Heart right ventricle (tissue), 16 donors: ENCODE measurements around the gene TEX48. TPM values are rescaled to one million over a fixed set of nuclear protein-coding genes. Genes with fewer than 3 reads are reported as not detected.

ENCODE experiments used
- ATAC-seq, 8 donors: fragments of 200-7000 bp; cut with Tn5 transposase; one replicate each; pipeline ENCODE4 v1.9.1; 2020; ENCODE audit warnings: mild to moderate bottlenecking in 8 of 8, moderate library complexity in 8 of 8, moderate number of reproducible peaks in 1 of 8
- DNase-seq, 2 donors: peaks; one replicate each; pipeline ENCODE4 v3.0.0-alpha.2; 2020
- H3K27ac ChIP-seq, 10 donors: fragments of 200-600 bp; sonication (generic) in 2 of 10; one replicate each; pipeline versions ENCODE4 v1.5.0 to v1.8.0; 2020 to 2022; ENCODE audit warnings: mild to moderate bottlenecking in 3 of 10
- H3K27me3 ChIP-seq, 7 donors: fragments of 200-600 bp; one replicate each; pipeline ENCODE4 v1.8.0; 2021 to 2022; ENCODE audit warnings: mild to moderate bottlenecking in 2 of 7
- H3K36me3 ChIP-seq, 9 donors: fragments of 200-600 bp; sonication (generic) in 1 of 9; one replicate each; pipeline versions ENCODE4 v1.5.0 to v1.8.0; 2020 to 2022; ENCODE audit warnings: mild to moderate bottlenecking in 2 of 9
- H3K4me1 ChIP-seq, 9 donors: fragments of 200-600 bp; sonication (generic) in 1 of 9; one replicate each; pipeline versions ENCODE4 v1.5.0 to v1.8.0; 2020 to 2022; ENCODE audit warnings: mild to moderate bottlenecking in 4 of 9
- H3K4me3 ChIP-seq, 10 donors: fragments of 200-600 bp; sonication (generic) in 2 of 10; one replicate each; pipeline versions ENCODE4 v1.5.0 to v1.8.0; 2020 to 2022; ENCODE audit warnings: mild to moderate bottlenecking in 7 of 10, moderate library complexity in 2 of 10
- H3K9me3 ChIP-seq, 11 donors: fragments of 200-600 bp in 10 of 11; sonication (generic) in 2 of 11; one replicate each; pipeline versions ENCODE4 v1.5.0 to v1.8.0; 2013 to 2022; ENCODE audit warnings: mild to moderate bottlenecking in 2 of 11, control low read depth in 1 of 11, moderate library complexity in 1 of 11
- WGBS, 2 donors: extraction: QIAGEN DNeasy Blood & Tissue Kit; methylation state at CpG; one replicate each; pipeline ENCODE4 v1.1.7; 2013; ENCODE audit warnings: inconsistent platforms in 1 of 2; 5-methylcytosine and 5-hydroxymethylcytosine counted together
- intact Hi-C, 10 donors: fragments of 100-400 bp; cut with DNase I; formaldehyde crosslinking; loops; one replicate each; pipeline versions ENCODE4 v1.11.1 to v1.14.2; 2022
- polyA plus RNA-seq, 2 donors: library from polyadenylated mRNA; stranded (reverse); fragments of 200-250 nt; gene quantifications; one replicate each; pipeline ENCODE4 v1.2.3, GENCODE V29; 2013
- total RNA-seq, 10 donors: library from RNA; stranded (reverse); fragmentation: NEBNext Ultra II Directional in 3 of 10; extraction: Animal tissue kit (Norgen Biotek cat#: 25700) in 3 of 10; gene quantifications; one replicate each; pipeline versions ENCODE4 v1.2.1 to v1.2.4, GENCODE V29; 2021 to 2023
- TF ChIP-seq, protein P1 (sequence below), 9 donors: fragments of 200-600 bp; sonication (generic) in 2 of 9; IDR thresholded peaks; one replicate each; pipeline versions ENCODE4 v1.5.0 to v1.8.0; 2021 to 2022; ENCODE audit warnings: antibody characterized with exemption in 9 of 9, mild to moderate bottlenecking in 5 of 9, moderate library complexity in 1 of 9
- donor health status: Arrhythmogenic right ventricular cardiomyopathy.
- donor health status: ischemic (EF 13 %, LVEDD 7.1; RV severe dilation, severe dysfunction).
- donor health status: healthy with polysubstance abuse.
- donor health status: DM: no; HTN: yes; CAD: no.
- donor health status: DM: no; HTN: no; CAD: no.
- donor health status: ischemic (EF 25% LVEDD 6.9; RV normal size, moderate dysfunction).
- donor health status: ischemic (EF 25% LVEDD 5.7; RV mildly dilated, moderate dysfunction).
- donor health status: healthy.
- donor health status: DM: yes; HTN: yes; CAD: no.
- donor health status: Ischemic cardiomyopathy.
- donor health status: ischemic (EF 35%, LVEDD 5.7; RV mildly dilated, moderate dysfunction).
- donor health status: nonischemic (EF 11% LVEDD 7.7; RV severe dilation, severe dysfunction).
- donor health status: DM: yes; HTN: yes; CAD: no.
- donor health status: PGD.
- donor health status: ischemic (EF 29% LVEDD 5.4; RV normal size, mild dysfunction).
- donor health status: nonischemic (EF 23%, LVEDD 6.1; RV moderate dilation, normal function).

Gene TEX48
- total and polyA plus RNA-seq, 12 donors: not detected

DNA sequence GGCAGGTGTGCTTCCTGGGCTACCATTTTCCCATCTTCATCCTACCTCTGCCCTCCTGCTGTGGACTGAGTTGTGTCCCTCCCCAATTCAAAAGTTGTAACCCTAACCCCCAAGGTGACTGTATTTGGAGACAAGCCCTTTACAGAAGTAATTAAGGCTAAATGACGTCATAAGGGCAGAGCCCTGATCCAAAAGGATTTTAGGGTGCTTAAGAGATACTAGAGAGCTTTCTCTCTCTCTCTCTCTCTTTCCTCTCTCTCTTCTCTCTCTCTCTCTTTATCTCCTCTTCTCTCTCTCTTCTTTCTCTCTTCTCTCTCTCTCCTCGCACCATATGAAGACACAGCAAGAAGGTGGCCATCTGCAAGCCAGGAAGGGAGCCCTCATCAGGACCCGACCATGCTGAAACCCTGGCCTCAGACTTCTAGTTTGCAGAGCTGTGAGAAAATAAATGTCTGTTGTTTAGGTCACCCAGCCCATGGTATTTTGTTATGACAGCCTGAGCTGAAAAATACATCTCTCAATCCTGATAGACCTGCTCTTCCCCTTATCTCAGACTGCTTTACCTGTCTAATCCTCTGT is 36.0 kb upstream of the TEX48 start:
- no peak for ATAC-seq
- no peak overlapping the region for H3K4me3 ChIP-seq
- WGBS, 2 donors: 79 to 83% methylated on average over 3 of the region's 3 CpGs
- no peak overlapping the region for H3K27ac ChIP-seq
- no peaks in the 10 kb centered on the region for H3K4me1 ChIP-seq
- TF ChIP-seq, protein P1, sequence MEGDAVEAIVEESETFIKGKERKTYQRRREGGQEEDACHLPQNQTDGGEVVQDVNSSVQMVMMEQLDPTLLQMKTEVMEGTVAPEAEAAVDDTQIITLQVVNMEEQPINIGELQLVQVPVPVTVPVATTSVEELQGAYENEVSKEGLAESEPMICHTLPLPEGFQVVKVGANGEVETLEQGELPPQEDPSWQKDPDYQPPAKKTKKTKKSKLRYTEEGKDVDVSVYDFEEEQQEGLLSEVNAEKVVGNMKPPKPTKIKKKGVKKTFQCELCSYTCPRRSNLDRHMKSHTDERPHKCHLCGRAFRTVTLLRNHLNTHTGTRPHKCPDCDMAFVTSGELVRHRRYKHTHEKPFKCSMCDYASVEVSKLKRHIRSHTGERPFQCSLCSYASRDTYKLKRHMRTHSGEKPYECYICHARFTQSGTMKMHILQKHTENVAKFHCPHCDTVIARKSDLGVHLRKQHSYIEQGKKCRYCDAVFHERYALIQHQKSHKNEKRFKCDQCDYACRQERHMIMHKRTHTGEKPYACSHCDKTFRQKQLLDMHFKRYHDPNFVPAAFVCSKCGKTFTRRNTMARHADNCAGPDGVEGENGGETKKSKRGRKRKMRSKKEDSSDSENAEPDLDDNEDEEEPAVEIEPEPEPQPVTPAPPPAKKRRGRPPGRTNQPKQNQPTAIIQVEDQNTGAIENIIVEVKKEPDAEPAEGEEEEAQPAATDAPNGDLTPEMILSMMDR (IDR thresholded peaks at IDR 0.05): no peak
- intact Hi-C loops: no loop called here
- H3K27me3 ChIP-seq: peaks cover 0 to 48% (median 23%) of the 10 kb centered on the region in 7 donors
- H3K36me3 ChIP-seq: no peaks in the 10 kb centered on the region
- DNase-seq: no peak
- H3K9me3 ChIP-seq: peaks cover 0 to 6% (median 0%) of the 10 kb centered on the region in 11 donors

DNA sequence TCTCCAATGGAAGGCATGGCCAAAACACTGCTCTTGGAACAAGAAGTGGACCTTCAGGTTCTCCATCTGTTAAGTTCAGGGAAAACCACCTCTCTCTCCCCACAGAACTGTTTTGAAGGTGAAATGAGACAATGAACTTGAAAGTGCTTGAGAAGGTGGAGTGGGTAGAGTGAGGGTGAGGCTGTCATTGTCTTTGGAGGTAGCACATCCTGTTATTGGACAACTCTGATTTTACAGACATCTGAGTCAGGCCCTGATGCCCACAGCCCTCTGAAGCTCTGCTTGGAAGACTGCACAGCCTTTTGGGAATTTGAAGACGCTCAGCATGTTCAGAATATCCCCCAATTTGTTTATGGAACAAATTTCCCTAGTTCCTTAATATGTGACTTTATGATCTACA is 27.6 kb upstream of the TEX48 start:
- no peaks in the 10 kb centered on the region for H3K9me3 ChIP-seq
- no peaks in the 10 kb centered on the region for H3K36me3 ChIP-seq
- H3K4me1 ChIP-seq: no peaks in the 10 kb centered on the region
- ATAC-seq (no peak), DNase-seq (no peak)
- H3K27me3 ChIP-seq: peaks cover 0 to 25% (median 7%) of the 10 kb centered on the region in 7 donors
- H3K4me3 ChIP-seq: no peak overlapping the region
- H3K27ac ChIP-seq: no peak overlapping the region
- TF ChIP-seq, protein P1 (IDR thresholded peaks at IDR 0.05): no peak
- intact Hi-C loops: no loop called here
- 76% methylated on average over 1 of the region's 1 CpG for WGBS, 2 donors

DNA sequence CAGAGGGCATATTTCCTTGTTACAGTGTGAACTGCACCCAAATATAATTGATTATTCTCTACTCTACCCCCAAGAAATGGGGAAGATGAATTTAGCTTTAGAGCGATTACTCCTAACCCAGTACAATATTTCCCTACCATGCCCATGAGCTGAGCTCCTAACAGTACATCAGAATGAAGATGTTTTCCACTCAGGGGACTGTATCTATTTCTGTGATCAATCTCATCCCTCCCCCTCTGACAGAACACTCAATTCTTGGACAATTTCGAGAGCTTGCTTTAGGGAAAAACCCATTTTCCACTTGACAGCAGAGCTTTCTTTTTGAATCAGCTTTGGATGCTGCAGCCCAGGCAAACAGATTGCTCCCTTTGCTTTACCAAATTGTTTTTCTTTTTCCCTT is 24.7 kb upstream of the TEX48 start:
- Histone ChIP-seq H3K9me3 (no peaks in the 10 kb centered on the region), H3K27me3 (peaks cover 0 to 23% (median 7%) of the 10 kb centered on the region in 7 donors), H3K4me3 (no peak overlapping the region), H3K4me1 (no peaks in the 10 kb centered on the region), H3K36me3 (no peaks in the 10 kb centered on the region), H3K27ac (no peak overlapping the region)
- TF ChIP-seq, protein P1 (IDR thresholded peaks at IDR 0.05): no peak
- ATAC-seq: no peak
- WGBS, 2 donors: 87 to 89% methylated on average over 2 of the region's 2 CpGs
- intact Hi-C loops: no loop called here
- DNase-seq: no peak

DNA sequence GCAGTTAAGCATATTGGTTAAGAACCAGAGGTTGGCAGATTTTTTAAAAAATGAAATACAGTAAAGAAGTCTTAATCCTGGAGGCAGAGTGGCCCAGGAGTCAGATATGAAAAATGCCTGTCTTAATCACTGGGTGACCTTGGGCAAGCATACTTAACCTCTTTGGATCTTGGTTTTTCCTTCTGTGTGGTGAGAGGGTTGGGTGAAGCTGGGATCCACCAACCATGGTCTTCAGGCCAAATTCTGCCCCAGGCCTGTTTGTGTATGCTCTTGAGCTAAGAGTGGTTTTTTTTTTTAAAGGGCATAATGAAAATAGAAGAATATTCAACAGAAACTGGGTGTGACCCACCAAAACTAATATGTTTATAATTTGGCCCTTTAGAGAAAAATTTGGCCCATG is 20.0 kb upstream of the TEX48 start:
- TF ChIP-seq, protein P1 (IDR thresholded peaks at IDR 0.05): no peak
- Histone ChIP-seq H3K4me1 (peaks cover 0 to 3% (median 0%) of the 10 kb centered on the region in 9 donors), H3K27me3 (peaks cover 0 to 4% (median 0%) of the 10 kb centered on the region in 7 donors), H3K4me3 (no peak overlapping the region), H3K9me3 (peaks cover 0 to 6% (median 0%) of the 10 kb centered on the region in 11 donors), H3K27ac (no peak overlapping the region), H3K36me3 (no peaks in the 10 kb centered on the region)
- intact Hi-C loops: no loop called here
- no peak for DNase-seq
- ATAC-seq: no peak
